Islet precursor cell (in vitro differentiated cells): Measurements from ENCODE around the gene F11R.
"Not testable (repeated sequence)": the region's sequence is repeated elsewhere in the genome, so short reads cannot be mapped to it uniquely, and the experiment has no call there.

Source experiments
- DNase-seq: peaks from one replicate; pipeline ENCODE4 v3.0.0-alpha.2; 2018

F11R gene

DNA sequence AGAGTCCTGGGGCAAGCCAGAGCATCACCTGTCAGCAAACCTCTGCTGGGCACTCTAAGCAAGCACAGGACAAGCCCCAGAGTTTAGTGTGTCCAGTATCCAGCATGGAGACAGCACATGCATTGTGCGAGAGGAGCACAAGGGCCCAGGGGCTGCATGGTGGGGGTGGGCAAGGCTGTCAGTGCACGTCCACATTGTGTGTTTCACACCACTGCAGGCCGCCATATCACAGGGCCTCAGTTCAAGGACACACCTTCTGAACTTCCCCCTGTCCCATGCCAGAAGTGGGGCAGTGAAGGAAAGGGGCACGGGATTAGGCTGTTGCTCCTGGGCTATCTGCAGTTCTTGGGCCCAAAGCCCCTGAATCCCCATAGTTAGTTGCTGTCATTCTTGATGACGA, 18.6 kb upstream of the F11R start:
- no peak for DNase-seq

- DNase-seq, result no peak
Measured at GRCh38 chr1:161039154-161039545, 18.2 kb upstream of the F11R start.

GRCh38 chr1:161038523-161039153, 17.7 kb upstream of the F11R start, which contains the start of gene TSTD1:
Gene TSTD1, minus strand, starts transcription at chr1:161038964. Its CDS starts 75 bp downstream, at chr1:161038889.
- DNase-seq, result peak; percentile 88

DNA sequence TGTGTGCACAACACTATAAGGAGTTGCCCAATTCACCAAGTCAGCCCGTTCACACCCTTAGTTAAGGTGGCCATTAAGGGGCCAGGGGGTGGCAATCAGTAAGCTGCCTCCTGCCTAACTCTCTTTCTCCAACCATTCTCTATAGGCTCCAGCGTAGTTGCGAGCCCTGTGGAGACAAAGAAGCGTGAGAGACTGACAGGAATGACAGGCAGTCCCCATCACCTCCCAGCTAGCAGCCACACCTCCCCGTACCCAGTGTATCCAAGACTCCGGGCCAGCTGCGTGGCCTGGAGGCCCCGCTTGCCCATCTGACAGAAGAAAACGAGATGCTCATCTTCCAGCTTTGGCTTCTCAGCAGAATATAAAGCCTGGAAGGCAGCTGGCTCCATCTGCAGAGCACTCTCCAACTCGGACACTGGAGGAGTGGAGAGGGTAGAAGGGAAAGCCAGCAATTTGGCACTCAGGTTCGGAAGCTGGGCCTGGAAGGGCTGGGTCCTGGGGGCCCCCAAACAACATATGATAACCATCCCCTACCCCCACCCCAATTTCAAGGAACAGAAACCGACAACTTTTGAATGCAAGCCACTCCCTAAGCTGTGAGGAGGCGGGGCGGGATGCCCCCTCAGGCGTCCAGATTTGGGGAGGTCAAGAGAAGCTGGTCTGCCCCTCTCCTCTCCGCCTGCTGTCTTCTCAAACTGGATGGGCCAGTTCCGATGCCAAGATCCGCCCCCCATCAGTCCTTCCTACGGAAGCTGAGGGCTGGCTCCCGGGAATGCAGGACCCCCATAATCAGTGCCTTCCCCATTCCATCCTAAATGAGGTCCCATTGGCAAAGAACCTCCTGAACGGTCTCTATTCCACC, 16.9 kb upstream of the F11R start:
- DNase-seq, result no peak

- peak; percentile 82 for DNase-seq
Measured at GRCh38 chr1:161033751-161034150, 12.8 kb upstream of the F11R start.

- no peak for DNase-seq
Measured at GRCh38 chr1:161032409-161032808, 11.5 kb upstream of the F11R start.

DNA sequence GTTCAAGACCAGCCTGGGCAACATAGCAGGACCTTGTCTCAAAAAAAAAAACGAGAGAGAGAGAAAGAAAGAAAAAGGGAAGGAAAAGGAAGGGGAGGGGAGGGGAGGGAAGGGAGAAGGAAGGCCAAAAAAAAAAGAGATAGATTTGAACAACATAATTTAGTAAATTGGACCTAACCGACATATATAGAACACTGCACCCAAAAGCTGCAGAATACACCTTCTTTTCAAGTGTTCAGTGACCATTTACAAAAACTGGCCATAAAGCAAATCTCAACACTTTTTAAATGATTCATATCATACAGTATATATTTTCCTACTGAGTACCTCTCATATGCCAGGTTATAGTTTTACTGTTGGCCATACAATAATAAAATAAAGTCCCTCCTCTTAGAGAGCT, 10.9 kb upstream of the F11R start:
- no peak for DNase-seq

DNA sequence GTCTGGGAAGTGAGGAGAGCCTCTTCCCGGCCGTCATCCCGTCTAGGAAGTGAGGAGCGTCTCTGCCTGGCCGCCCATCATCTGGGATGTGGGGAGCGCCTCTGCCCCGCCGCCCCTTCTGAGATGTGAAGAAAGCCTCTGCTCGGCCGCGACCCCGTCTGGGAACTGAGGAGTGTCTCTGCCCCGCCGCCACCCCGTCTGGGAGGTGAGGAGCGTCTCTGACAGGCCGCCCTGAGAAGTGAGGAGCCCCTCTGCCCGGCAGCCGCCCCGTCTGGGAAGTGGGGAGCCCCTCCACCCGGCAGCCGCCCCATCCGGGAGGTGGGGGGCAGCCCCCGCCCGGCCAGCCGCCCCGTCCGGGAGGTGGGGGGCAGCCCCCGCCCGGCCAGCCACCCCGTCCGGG, 8.5 kb upstream of the F11R start:
- DNase-seq, result not testable (repeated sequence)

DNA sequence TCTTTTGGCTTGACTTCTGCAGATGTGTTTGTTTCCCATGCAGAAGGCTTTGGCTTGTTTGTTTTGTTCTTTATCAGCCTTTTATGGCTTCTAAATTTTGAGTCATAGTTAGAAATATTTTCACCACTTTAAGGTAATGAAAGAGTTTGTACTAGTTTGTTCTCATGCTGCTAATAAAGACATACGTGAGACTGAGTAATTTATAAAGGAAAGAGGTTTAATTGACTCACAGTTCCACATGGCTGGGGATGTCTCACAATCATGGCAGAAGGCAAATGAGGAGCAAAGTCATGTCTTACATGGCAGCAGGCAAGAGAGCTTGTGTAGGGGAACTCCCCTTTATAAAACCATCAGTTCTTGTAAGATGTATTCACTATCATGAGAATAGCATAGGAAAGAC, 6.0 kb upstream of the F11R start:
- DNase-seq, result not testable (repeated sequence)

GRCh38 chr1:161022432-161022831, 1.5 kb upstream of the F11R start:
- DNase-seq, result not testable (repeated sequence)

DNA sequence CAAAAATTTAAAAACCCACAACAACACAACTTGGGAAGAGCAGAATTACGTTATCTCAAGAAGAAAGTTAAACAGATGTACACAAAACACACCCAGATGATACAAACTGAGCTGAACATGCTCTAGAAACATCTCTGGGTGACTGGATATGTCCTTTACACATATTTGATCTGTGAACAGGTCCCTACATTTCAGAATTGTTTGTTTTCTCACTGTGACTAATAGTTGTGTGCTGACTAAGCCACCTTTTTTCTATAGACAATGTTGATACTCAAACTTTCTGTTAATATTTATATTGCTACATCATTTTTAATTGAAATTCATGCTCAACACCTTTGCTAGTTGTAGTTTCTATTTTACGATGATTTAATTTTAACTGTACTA, 1.0 kb upstream of the F11R start:
- no peak for DNase-seq

DNA sequence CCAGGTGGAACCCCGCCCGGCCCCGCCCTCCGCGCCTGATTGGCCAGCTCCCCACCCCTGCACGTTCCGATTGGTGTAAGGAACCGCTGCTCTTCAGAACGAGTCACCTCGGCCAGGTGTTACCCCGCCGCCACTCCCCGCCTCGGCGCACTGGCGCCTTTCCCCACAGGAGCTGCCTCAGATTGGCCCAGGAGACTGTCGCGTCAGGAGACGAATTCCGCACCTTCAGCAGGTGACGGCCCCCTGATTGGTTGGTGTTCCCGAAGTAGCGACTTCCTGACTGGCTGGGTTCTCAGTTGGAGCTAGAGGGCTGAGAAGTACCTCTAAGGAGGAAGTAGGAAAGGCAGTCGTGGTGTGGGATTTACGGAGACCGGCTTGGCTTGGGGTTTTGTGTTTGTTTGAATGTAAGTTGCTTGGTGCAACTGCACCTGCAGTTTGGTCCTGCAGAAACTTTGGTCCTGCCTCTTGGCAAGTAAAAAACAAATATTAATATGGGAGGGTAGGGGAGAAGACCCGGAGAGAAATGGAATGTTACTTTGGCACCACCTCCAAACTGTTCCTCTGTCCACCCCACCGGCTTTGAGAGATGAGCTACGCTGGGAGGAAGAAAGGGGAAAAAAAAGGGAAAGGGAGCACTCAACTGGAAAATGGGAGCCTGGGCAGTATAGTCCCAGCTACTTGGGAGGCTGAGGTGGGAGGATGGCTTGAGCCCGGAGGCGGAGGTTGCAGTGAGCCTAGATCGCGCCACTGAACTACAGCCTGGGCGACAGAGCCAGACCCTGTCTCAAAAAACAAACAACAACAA, 415 bp upstream of the F11R start:
- DNase-seq, result peak; percentile 100

- no peak for DNase-seq
Measured at GRCh38 chr1:161019751-161020495, 1.0 kb downstream of the F11R start.

GRCh38 chr1:161019111-161019660, 1.8 kb downstream of the F11R start:
- DNase-seq, result not testable (repeated sequence)

GRCh38 chr1:161018631-161018930, 2.4 kb downstream of the F11R start:
- no peak for DNase-seq

- no peak for DNase-seq
Measured at GRCh38 chr1:161017756-161018630, 3.0 kb downstream of the F11R start.

- DNase-seq, result not testable (repeated sequence)
Measured at GRCh38 chr1:161017181-161017580, 3.8 kb downstream of the F11R start.

GRCh38 chr1:161016683-161017082, 4.3 kb downstream of the F11R start:
- not testable (repeated sequence) for DNase-seq

GRCh38 chr1:161013488-161014230, 7.3 kb downstream of the F11R start:
- peak; percentile 78 for DNase-seq

GRCh38 chr1:161013131-161013487, 7.8 kb downstream of the F11R start:
- DNase-seq, result no peak

DNA sequence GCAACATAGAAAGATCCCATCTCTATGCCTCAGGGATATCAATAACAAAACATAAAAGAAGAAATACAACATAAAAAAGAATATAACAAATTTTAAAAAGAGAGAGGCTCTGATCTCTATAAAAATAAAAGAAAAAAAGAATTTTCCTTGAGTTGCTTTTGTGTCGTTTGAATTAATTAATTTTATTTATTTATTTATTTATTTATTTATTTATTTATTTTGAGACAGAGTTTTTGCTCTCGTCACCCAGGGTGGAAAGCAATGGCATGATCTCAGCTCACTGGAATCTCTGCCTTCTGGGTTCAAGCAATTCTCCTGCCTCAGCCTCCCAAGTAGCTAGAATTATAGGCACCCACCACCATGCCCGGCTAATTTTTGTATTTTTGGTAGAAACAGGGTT, 8.5 kb downstream of the F11R start:
- no peak for DNase-seq
